Body of pancreas (tissue), 4 donors: ENCODE data around the gene HS3ST5.

Experiments used
- POLR2A ChIP-seq, 3 donors: fragments of 450-650 bp; IDR thresholded peaks; one replicate each; pipeline ENCODE4 v1.6.1; 2016; ENCODE audit warnings: antibody characterized with exemption in 3 of 3, mild to moderate bottlenecking in 2 of 3
- TF ChIP-seq, protein P1 (sequence below), 7 experiments: fragments of 450-650 bp in 4 of 7; fragments of 200-600 bp in 3 of 7; sonication (generic) in 3 of 7; IDR thresholded peaks; one replicate each; pipeline ENCODE4 v1.5.1; 2016 to 2019; ENCODE audit warnings: antibody characterized with exemption in 7 of 7

GRCh38 chr6:114181664-114182063, 161.2 kb downstream of the HS3ST5 start:
- TF ChIP-seq, protein P1, sequence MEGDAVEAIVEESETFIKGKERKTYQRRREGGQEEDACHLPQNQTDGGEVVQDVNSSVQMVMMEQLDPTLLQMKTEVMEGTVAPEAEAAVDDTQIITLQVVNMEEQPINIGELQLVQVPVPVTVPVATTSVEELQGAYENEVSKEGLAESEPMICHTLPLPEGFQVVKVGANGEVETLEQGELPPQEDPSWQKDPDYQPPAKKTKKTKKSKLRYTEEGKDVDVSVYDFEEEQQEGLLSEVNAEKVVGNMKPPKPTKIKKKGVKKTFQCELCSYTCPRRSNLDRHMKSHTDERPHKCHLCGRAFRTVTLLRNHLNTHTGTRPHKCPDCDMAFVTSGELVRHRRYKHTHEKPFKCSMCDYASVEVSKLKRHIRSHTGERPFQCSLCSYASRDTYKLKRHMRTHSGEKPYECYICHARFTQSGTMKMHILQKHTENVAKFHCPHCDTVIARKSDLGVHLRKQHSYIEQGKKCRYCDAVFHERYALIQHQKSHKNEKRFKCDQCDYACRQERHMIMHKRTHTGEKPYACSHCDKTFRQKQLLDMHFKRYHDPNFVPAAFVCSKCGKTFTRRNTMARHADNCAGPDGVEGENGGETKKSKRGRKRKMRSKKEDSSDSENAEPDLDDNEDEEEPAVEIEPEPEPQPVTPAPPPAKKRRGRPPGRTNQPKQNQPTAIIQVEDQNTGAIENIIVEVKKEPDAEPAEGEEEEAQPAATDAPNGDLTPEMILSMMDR (IDR thresholded peaks at IDR 0.05): no peak
- TF ChIP-seq POLR2A (IDR thresholded peaks at IDR 0.05): no peak
